TTC549 (cell line): ENCODE results near the gene SLC2A14.
"Not testable (repeated sequence)": the region's sequence is repeated elsewhere in the genome, so short reads cannot be mapped to it uniquely, and the experiment has no call there.

ENCODE experiments used
- FAIRE-seq: peaks from 2 replicates; lab custom pipeline; 2012; peaks lifted over from hg19 to GRCh38; lab: Jason Lieb, UNC

SLC2A14 gene

GRCh38 chr12:7833201-7833600, 39.5 kb downstream of the SLC2A14 start:
- not testable (repeated sequence) for FAIRE-seq

- FAIRE-seq = peak; percentile 67
These were observed 40.5 kb downstream of the SLC2A14 start for GRCh38 chr12:7832059-7832696.

- not testable (repeated sequence) for FAIRE-seq
These were observed 43.0 kb downstream of the SLC2A14 start for GRCh38 chr12:7829737-7830136.

GRCh38 chr12:7825754-7826153, 47.0 kb downstream of the SLC2A14 start:
- not testable (repeated sequence) for FAIRE-seq

- peak; percentile 94 for FAIRE-seq
These were observed 65.7 kb downstream of the SLC2A14 start for GRCh38 chr12:7806863-7807487.

- not testable (repeated sequence) for FAIRE-seq
These were observed 66.4 kb downstream of the SLC2A14 start for GRCh38 chr12:7806319-7806718.

GRCh38 chr12:7801460-7801859, 71.3 kb downstream of the SLC2A14 start:
- no peak for FAIRE-seq

GRCh38 chr12:7798750-7799308, 73.9 kb downstream of the SLC2A14 start:
- not testable (repeated sequence) for FAIRE-seq

GRCh38 chr12:7797698-7798398, 74.9 kb downstream of the SLC2A14 start:
- FAIRE-seq = no peak

GRCh38 chr12:7797269-7797668, 75.4 kb downstream of the SLC2A14 start:
- not testable (repeated sequence) for FAIRE-seq

- no peak for FAIRE-seq
These were observed 79.5 kb downstream of the SLC2A14 start for GRCh38 chr12:7793211-7793610.

- not testable (repeated sequence) for FAIRE-seq
These were observed 83.7 kb downstream of the SLC2A14 start, which contains the start of gene NANOG for GRCh38 chr12:7788884-7789528. NANOG (plus strand) TSS chr12:7789402; CDS start chr12:7789615, 213 bp downstream.

- FAIRE-seq = no peak
These were observed 84.4 kb downstream of the SLC2A14 start for GRCh38 chr12:7788294-7788660.

GRCh38 chr12:7787574-7788293, 85.0 kb downstream of the SLC2A14 start:
- FAIRE-seq = no peak

GRCh38 chr12:7784701-7785100, 88.0 kb downstream of the SLC2A14 start:
- FAIRE-seq = no peak

GRCh38 chr12:7783433-7783832, 89.3 kb downstream of the SLC2A14 start:
- FAIRE-seq = not testable (repeated sequence)

- no peak for FAIRE-seq
These were observed 90.7 kb downstream of the SLC2A14 start for GRCh38 chr12:7782055-7782454.

GRCh38 chr12:7781274-7781673, 91.4 kb downstream of the SLC2A14 start:
- FAIRE-seq = no peak

GRCh38 chr12:7769999-7770398, 102.7 kb downstream of the SLC2A14 start:
- FAIRE-seq = no peak
